HG02642 (cell line): ENCODE data around the gene KLHL13.
"Not testable (repeated sequence)": the region's sequence is repeated elsewhere in the genome, so short reads cannot be mapped to it uniquely, and the experiment has no call there.

Source experiments
- ATAC-seq: cut with Tn5 transposase; IDR thresholded peaks from one replicate; pipeline ENCODE4 v1.9.1; 2021; ENCODE audit warnings: mild to moderate bottlenecking; ENCODE audit not compliant: unreplicated experiment, poor library complexity

KLHL13 gene

GRCh38 chrX:118088084-118088483 lies 28.5 kb downstream of the KLHL13 start:
- ATAC-seq, result no peak

GRCh38 chrX:118074196-118074595 lies 42.4 kb downstream of the KLHL13 start:
- ATAC-seq, result no peak

GRCh38 chrX:118066867-118067515 lies 49.6 kb downstream of the KLHL13 start:
- no peak for ATAC-seq

GRCh38 chrX:118062817-118063615 lies 53.6 kb downstream of the KLHL13 start:
- ATAC-seq, result peak; percentile 76

- ATAC-seq, result peak; percentile 63
Observed at GRCh38 chrX:118062048-118062789, 54.4 kb downstream of the KLHL13 start.

GRCh38 chrX:118058924-118059323 lies 57.7 kb downstream of the KLHL13 start:
- no peak for ATAC-seq

GRCh38 chrX:118056870-118057269 lies 59.7 kb downstream of the KLHL13 start:
- ATAC-seq, result no peak

GRCh38 chrX:118049713-118050112 lies 66.9 kb downstream of the KLHL13 start:
- no peak for ATAC-seq

GRCh38 chrX:118047446-118048186 lies 69.0 kb downstream of the KLHL13 start:
- ATAC-seq, result no peak

- no peak for ATAC-seq
Observed at GRCh38 chrX:118039591-118039990, 77.0 kb downstream of the KLHL13 start.

GRCh38 chrX:118038614-118039365 lies 77.8 kb downstream of the KLHL13 start:
- no peak for ATAC-seq

GRCh38 chrX:118026631-118027030 lies 90.0 kb downstream of the KLHL13 start:
- ATAC-seq, result no peak

- ATAC-seq, result no peak
Observed at GRCh38 chrX:118025226-118025625, 91.4 kb downstream of the KLHL13 start.

GRCh38 chrX:118024482-118024881 lies 92.1 kb downstream of the KLHL13 start:
- no peak for ATAC-seq

GRCh38 chrX:118022753-118023152 lies 93.9 kb downstream of the KLHL13 start:
- ATAC-seq, result no peak

GRCh38 chrX:118016422-118016821 lies 100.2 kb downstream of the KLHL13 start:
- ATAC-seq, result no peak

GRCh38 chrX:118002417-118002816 lies 114.2 kb downstream of the KLHL13 start:
- not testable (repeated sequence) for ATAC-seq

- no peak for ATAC-seq
Observed at GRCh38 chrX:118000518-118000917, 116.1 kb downstream of the KLHL13 start.

- ATAC-seq, result no peak
Observed at GRCh38 chrX:117998171-117998570, 118.4 kb downstream of the KLHL13 start.
